Measurements from ENCODE around the gene RICTOR.
A peak's percentile ranks its signal among the peaks of the same experiment; 100 is the strongest.

RICTOR gene, protein sequence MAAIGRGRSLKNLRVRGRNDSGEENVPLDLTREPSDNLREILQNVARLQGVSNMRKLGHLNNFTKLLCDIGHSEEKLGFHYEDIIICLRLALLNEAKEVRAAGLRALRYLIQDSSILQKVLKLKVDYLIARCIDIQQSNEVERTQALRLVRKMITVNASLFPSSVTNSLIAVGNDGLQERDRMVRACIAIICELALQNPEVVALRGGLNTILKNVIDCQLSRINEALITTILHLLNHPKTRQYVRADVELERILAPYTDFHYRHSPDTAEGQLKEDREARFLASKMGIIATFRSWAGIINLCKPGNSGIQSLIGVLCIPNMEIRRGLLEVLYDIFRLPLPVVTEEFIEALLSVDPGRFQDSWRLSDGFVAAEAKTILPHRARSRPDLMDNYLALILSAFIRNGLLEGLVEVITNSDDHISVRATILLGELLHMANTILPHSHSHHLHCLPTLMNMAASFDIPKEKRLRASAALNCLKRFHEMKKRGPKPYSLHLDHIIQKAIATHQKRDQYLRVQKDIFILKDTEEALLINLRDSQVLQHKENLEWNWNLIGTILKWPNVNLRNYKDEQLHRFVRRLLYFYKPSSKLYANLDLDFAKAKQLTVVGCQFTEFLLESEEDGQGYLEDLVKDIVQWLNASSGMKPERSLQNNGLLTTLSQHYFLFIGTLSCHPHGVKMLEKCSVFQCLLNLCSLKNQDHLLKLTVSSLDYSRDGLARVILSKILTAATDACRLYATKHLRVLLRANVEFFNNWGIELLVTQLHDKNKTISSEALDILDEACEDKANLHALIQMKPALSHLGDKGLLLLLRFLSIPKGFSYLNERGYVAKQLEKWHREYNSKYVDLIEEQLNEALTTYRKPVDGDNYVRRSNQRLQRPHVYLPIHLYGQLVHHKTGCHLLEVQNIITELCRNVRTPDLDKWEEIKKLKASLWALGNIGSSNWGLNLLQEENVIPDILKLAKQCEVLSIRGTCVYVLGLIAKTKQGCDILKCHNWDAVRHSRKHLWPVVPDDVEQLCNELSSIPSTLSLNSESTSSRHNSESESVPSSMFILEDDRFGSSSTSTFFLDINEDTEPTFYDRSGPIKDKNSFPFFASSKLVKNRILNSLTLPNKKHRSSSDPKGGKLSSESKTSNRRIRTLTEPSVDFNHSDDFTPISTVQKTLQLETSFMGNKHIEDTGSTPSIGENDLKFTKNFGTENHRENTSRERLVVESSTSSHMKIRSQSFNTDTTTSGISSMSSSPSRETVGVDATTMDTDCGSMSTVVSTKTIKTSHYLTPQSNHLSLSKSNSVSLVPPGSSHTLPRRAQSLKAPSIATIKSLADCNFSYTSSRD (N-terminal part only)

GRCh38 chr5:39074017-39074814, at the start of gene RICTOR:
Gene RICTOR, minus strand, starts transcription at chr5:39074399. Its CDS starts 22 bp downstream, at chr5:39074377.
- peak; percentile 89 for DNase-seq

- no peak for DNase-seq
Measured at GRCh38 chr5:39121922-39122321, 47.7 kb upstream of the RICTOR start.

- DNase-seq, result no peak
Measured at GRCh38 chr5:39121315-39121714, 47.1 kb upstream of the RICTOR start.

- no peak for DNase-seq
Measured at GRCh38 chr5:39120052-39120420, 45.8 kb upstream of the RICTOR start.

DNA sequence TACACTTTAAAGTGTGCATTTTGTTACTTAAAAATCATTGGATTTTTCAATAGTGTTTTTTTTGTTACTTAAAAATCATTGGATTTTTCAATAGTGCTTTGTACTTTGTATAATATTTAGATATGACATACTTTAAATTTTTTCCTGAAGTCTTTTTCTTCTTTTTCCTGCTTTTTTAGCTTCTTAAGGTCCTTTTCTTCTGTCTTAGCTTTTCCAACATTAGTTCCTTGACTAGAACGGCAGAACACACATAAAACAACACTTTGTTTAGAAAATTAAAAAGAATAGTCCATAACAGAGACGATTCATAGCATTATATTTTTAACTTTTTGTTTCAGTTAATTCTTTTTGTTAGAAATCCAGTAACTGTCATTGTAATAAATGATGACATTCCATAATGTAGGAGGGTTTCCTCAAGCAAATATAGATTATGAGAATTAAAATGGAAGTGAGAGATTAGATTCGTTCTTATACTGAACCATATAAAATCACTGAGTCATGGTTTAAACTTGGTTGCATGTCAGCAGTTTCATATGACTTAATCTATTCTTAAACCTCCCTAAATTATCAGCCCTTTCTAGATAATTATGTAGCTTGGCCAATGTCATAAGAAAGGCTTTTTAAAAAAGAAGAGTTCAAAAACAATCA, 45.3 kb upstream of the RICTOR start:
- DNase-seq, result no peak

- no peak for DNase-seq
Measured at GRCh38 chr5:39118638-39119037, 44.4 kb upstream of the RICTOR start.

DNA sequence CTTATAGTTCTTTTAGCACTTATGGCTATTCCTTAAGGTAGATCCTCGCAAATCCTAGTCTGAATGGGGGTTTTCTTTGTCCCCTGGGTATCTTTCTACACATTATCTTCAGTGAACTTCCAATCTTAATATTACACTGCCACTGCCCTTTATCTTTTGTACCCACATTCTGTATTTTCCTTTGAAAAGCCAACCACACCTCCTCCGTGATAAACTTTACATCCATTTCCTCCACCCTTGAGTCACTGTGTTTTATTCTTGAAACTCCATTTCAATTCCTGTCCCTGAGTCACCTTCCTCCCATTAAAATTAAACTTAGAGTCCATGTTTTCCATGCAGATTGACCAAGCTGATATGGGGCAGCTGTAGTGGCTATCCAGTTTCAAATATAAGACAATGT, 43.2 kb upstream of the RICTOR start:
- DNase-seq, result peak; percentile 42

DNA sequence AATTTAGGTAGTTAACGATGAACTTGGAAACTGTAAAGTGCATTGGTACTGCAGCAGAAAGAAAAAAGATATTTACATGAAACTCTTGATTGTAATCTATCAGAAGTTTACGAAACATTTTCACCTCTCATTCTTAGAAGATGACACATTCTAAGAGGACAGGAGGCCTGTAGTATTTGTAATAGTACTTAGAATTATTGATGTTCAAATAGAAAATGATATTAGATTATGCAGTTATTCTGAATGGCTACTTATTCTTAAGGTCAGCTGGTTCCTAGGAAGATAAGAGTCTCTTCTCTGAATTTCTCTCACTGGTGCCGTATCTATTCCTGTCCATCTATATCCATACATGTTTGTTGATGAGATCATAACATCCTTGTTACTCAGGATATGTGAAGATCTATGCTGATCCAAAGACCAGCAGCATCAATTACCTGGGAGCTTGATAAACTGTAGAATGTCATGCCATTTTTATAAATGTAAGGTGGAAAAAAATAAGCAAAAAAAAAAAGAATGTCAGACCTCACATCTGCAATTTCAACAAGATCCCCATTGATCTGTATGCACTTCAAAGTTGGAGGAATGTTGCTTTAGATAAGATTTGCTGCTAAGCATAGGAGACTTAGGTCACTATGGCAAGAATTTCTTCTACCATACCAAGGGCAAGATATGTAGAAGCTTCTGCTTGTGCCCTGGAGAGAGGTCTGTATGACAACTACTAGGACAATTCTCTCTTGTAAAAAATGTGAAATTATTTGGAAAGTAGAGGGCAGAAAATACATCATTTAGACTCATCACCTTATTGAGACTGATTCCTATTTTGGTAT, 42.4 kb upstream of the RICTOR start:
- DNase-seq, result no peak

- DNase-seq, result no peak
Measured at GRCh38 chr5:39115644-39116343, 41.6 kb upstream of the RICTOR start.

- no peak for DNase-seq
Measured at GRCh38 chr5:39114155-39114554, 40.0 kb upstream of the RICTOR start.

GRCh38 chr5:39113354-39113953, 39.3 kb upstream of the RICTOR start:
- no peak for DNase-seq

DNA sequence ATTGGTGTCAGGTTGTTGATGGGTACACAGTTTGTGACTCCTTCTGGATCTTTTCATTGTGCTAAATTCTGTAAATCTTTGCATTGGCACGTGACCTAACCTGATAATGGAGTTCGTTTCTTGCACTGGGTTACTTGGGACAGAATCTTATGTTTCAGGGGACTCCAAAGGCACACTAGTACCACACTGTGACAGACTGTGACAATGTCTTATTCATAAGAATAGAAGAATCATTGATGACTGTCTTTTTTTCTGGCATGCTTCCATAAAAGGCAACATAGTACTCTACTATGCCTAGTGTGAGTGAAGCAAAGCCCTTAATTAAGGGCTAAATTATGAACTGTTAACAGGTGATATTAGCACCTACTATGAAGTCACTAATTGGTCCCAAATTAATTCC, 35.4 kb upstream of the RICTOR start:
- DNase-seq, result no peak

DNA sequence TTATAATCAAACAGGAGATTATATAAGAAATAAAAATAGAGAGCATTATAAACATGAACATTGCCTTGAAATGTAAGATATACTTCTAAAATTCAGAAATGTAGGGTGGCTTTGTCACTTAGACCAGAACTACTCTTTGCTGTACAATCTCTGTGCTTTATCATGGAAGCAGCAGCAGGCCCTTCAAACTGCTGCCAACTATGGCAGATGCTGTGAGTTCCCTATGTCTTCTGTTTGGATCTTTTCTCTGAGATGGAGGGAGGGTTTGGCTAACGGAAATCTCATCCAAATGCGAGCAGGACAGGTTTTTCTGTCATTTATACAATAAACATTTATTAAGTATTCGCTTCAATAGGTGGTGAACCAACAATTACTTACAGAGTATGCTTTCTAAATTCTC, 34.8 kb upstream of the RICTOR start:
- no peak for DNase-seq

GRCh38 chr5:39107350-39107749, 33.2 kb upstream of the RICTOR start:
- DNase-seq, result no peak

- no peak for DNase-seq
Measured at GRCh38 chr5:39106322-39106721, 32.1 kb upstream of the RICTOR start.

- DNase-seq, result no peak
Measured at GRCh38 chr5:39104221-39104620, 30.0 kb upstream of the RICTOR start.

GRCh38 chr5:39102684-39103155, 28.5 kb upstream of the RICTOR start:
- DNase-seq, result peak; percentile 24

GRCh38 chr5:39100851-39101396, 26.7 kb upstream of the RICTOR start:
- DNase-seq, result peak; percentile 94

DNA sequence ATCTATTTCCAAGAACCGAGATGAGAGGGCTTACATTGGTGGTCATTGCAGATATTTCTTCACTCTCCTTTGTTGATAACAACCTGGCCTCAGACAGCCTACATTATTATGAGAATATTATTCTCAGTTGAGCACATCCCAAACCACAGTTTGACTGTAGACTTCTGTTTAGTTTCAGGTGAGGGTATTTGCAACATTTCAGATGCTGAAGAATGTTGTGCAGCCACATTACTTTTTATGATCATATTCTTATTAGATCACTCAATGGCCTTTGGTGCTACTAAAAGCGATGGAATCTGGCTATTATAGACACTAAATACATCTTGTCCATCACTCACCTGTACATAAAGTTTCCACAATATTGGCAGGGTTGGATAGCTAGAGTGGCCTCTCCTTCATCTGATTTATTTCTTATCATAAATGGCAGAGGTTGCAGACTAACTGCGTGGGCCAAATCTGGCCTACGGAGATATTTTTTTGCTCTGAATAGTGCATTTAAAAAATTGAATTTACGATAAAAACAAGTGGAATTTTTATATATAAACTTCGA, 26.2 kb upstream of the RICTOR start:
- no peak for DNase-seq
